Calu3 (cell line): ENCODE results near the gene L1CAM. TPM values are rescaled to one million over a fixed set of nuclear protein-coding genes. Genes with fewer than 3 reads are reported as not detected.

ENCODE experiments used
- BruUV-seq: library from RNA; stranded (reverse); fragments of 400-500 nt; replicated peaks from 2 replicates; lab custom pipeline; 2021; lab: Mats Ljungman, UMichigan
- CTCF ChIA-PET: fragments of 300-600 bp; sonication (Branson Sonifier 250); formaldehyde crosslinking; loops from one replicate; lab custom pipeline; 2022; ENCODE audit warnings: antibody characterized with exemption; lab: Charles Lee
- DNase-seq: peaks from one replicate; pipeline ENCODE4 v3.0.0; 2022
- H3K27ac Mint-ChIP-seq: one replicate; pipeline ENCODE4 v1.8.0; 2022; ENCODE audit warnings: mixed read lengths; ENCODE audit not compliant: unreplicated experiment
- H3K27me3 Mint-ChIP-seq: one replicate; pipeline ENCODE4 v1.8.0; 2022; ENCODE audit warnings: mixed read lengths; ENCODE audit not compliant: unreplicated experiment
- H3K36me3 Mint-ChIP-seq: one replicate; pipeline ENCODE4 v1.8.0; 2022; ENCODE audit warnings: mild to moderate bottlenecking, moderate library complexity, mixed read lengths; ENCODE audit not compliant: insufficient read depth, unreplicated experiment
- H3K4me1 Mint-ChIP-seq: one replicate; pipeline ENCODE4 v1.8.0; 2022; ENCODE audit warnings: mild to moderate bottlenecking, low read depth, mixed read lengths; ENCODE audit not compliant: unreplicated experiment
- H3K4me3 Mint-ChIP-seq: one replicate; pipeline ENCODE4 v1.8.0; 2022; ENCODE audit warnings: mild to moderate bottlenecking, low read depth, moderate library complexity, mixed read lengths; ENCODE audit not compliant: unreplicated experiment
- H3K9me3 Mint-ChIP-seq: one replicate; pipeline ENCODE4 v1.8.0; 2022; ENCODE audit warnings: low read depth, mixed read lengths; ENCODE audit not compliant: unreplicated experiment
- intact Hi-C: fragments of 100-400 bp; cut with micrococcal nuclease; formaldehyde crosslinking; loops from one replicate; pipeline ENCODE4 v1.10.0; 2022; ENCODE audit not compliant: unreplicated experiment
- total RNA-seq: library from RNA; stranded (reverse); gene quantifications from 2 replicates; pipeline ENCODE4 v1.2.3, GENCODE V29; 2022
- TF ChIP-seq, protein P1 (sequence below): fragments of 200-600 bp; IDR thresholded peaks from one replicate; pipeline ENCODE4 v1.8.0; 2022; ENCODE audit warnings: antibody characterized with exemption; ENCODE audit not compliant: unreplicated experiment

The L1CAM gene
- total RNA-seq, 1 experiment from 2014 or later = 14.2 TPM

DNA sequence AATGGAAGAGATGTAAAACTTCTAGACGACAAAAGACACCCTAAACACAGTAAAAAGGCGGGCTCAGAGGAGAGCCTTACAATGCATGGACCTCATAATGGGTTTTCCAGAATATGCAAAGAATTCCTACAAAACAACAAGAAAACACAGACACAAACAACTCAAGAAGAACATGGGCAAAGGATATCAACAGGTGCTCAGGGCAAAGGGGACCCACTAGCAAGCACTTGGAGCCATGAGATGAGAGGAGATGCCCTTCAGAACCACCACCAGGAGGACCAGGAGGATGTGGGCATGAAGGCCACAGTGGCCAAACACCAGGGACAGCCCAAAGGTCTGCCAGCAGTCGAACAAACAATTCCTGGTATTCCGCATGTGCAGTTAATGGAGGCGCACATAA lies 72.8 kb downstream of the L1CAM start:
- Mint-ChIP-seq H3K9me3 (no peaks in the 10 kb centered on the region), H3K4me1 (no peaks in the 10 kb centered on the region), H3K4me3 (no peak overlapping the region), H3K36me3 (peaks cover 3% of the 10 kb centered on the region), H3K27ac (no peak overlapping the region), H3K27me3 (peaks cover 91% of the 10 kb centered on the region)
- TF ChIP-seq, protein P1, sequence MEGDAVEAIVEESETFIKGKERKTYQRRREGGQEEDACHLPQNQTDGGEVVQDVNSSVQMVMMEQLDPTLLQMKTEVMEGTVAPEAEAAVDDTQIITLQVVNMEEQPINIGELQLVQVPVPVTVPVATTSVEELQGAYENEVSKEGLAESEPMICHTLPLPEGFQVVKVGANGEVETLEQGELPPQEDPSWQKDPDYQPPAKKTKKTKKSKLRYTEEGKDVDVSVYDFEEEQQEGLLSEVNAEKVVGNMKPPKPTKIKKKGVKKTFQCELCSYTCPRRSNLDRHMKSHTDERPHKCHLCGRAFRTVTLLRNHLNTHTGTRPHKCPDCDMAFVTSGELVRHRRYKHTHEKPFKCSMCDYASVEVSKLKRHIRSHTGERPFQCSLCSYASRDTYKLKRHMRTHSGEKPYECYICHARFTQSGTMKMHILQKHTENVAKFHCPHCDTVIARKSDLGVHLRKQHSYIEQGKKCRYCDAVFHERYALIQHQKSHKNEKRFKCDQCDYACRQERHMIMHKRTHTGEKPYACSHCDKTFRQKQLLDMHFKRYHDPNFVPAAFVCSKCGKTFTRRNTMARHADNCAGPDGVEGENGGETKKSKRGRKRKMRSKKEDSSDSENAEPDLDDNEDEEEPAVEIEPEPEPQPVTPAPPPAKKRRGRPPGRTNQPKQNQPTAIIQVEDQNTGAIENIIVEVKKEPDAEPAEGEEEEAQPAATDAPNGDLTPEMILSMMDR = no peak
- BruUV-seq = no TSS peak
- intact Hi-C loops = no loop called here
- DNase-seq = no peak
- CTCF ChIA-PET = no interaction called here

DNA sequence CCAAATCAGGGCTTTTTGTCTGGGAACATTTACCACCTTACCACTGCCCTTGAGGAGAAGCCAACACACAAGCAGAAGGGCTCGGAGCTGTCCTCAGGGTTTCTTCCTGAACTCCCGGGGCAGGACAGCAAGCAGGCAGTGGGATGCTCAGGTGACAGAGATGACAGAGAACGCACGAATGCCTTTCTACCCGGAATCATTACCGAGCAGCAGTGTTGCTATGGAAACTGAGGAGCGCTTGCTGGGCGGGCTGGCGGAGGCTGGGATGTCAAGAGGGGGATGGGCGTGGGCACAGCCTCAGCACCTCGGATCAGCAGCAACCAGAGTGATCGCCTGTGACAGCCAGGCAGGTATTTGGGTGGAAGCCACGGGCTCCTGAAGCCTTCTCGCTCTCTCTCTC lies 73.8 kb downstream of the L1CAM start:
- Mint-ChIP-seq H3K4me1 (no peaks in the 10 kb centered on the region), H3K36me3 (peaks cover 3% of the 10 kb centered on the region), H3K9me3 (no peaks in the 10 kb centered on the region), H3K27ac (no peak overlapping the region), H3K27me3 (peaks cover 91% of the 10 kb centered on the region), H3K4me3 (no peak overlapping the region)
- DNase-seq = no peak
- CTCF ChIA-PET = no interaction called here
- intact Hi-C loops = no loop called here
- no TSS peak for BruUV-seq
- TF ChIP-seq, protein P1 = no peak

Other genes starting within 250 kb of the L1CAM start
- 0.19 and 0.27 TPM in 2 replicates for gene DUSP9, start 239.0 kb downstream of the L1CAM start, total RNA-seq
- 1.1 TPM in 1 of 2 replicates, not detected in the other for gene PNCK, start 212.4 kb downstream of the L1CAM start, total RNA-seq
- gene SLC6A8, start 198.2 kb downstream of the L1CAM start, total RNA-seq = 24.6 and 27.4 TPM in 2 replicates
- 371 and 407 TPM in 2 replicates for gene BCAP31, start 161.8 kb downstream of the L1CAM start, total RNA-seq
- gene ABCD1, start 161.3 kb downstream of the L1CAM start, total RNA-seq = 14.4 and 22.8 TPM in 2 replicates
- gene PLXNB3, start 121.9 kb downstream of the L1CAM start, total RNA-seq = 37.5 and 49.2 TPM in 2 replicates
- gene SRPK3, start 105.1 kb downstream of the L1CAM start, total RNA-seq = 0.14 and 0.29 TPM in 2 replicates
- 64.5 and 71.2 TPM in 2 replicates for gene IDH3G, start 91.8 kb downstream of the L1CAM start, total RNA-seq
- 360 and 391 TPM in 2 replicates for gene SSR4, start 91.5 kb downstream of the L1CAM start, total RNA-seq
- gene PDZD4, start 55.6 kb downstream of the L1CAM start, total RNA-seq = 0.59 and 0.76 TPM in 2 replicates
- not detected in 2 replicates for gene AVPR2, start 18.5 kb upstream of the L1CAM start, total RNA-seq
- 2.6 and 3.8 TPM in 2 replicates for gene ARHGAP4, start 40.1 kb upstream of the L1CAM start, total RNA-seq
- 132 and 139 TPM in 2 replicates for gene NAA10, start 48.9 kb upstream of the L1CAM start, total RNA-seq
- 0.80 and 1.6 TPM in 2 replicates for gene RENBP, start 58.5 kb upstream of the L1CAM start, total RNA-seq
- 76.0 and 77.7 TPM in 2 replicates for gene HCFC1, start 85.6 kb upstream of the L1CAM start, total RNA-seq
- gene TMEM187, start 86.6 kb upstream of the L1CAM start, total RNA-seq = 9.4 and 9.9 TPM in 2 replicates
- 194 and 208 TPM in 2 replicates for gene IRAK1, start 133.7 kb upstream of the L1CAM start, total RNA-seq
- 64.3 and 69.9 TPM in 2 replicates for gene MECP2, start 211.5 kb upstream of the L1CAM start, total RNA-seq